ENCODE measurements around the gene CTXND2.
"Not testable (repeated sequence)": the region's sequence is repeated elsewhere in the genome, so short reads cannot be mapped to it uniquely, and the experiment has no call there.

Gene CTXND2

GRCh38 chr1:150842964-150843363, 44.0 kb upstream of the CTXND2 start:
- H3K4me2 ChIP-seq (ENCODE audit: insufficient read depth, low read length, poor library complexity, severe bottlenecking): no peak overlapping the region
- H3K36me3 ChIP-seq (replicated peaks in 1 of 2; ENCODE audit: control insufficient read depth in 2 of 2, insufficient read depth in 2 of 2, low read length in 2 of 2): peaks cover 1 to 20% of the 10 kb centered on the region in 2 donors
- H3K9me3 ChIP-seq (replicated peaks in 1 of 2; ENCODE audit: control insufficient read depth in 2 of 2, insufficient read depth in 1 of 2, low read depth in 1 of 2, low read length in 2 of 2): no peaks in the 10 kb centered on the region
- no peak for DNase-seq (ENCODE audit: low spot score)
- no peaks in the 10 kb centered on the region for H3K27me3 ChIP-seq (ENCODE audit: control insufficient read depth in 3 of 3, insufficient read depth in 3 of 3, low read depth in 1 of 3, low read length in 3 of 3)
- no peak overlapping the region for H3K9ac ChIP-seq (ENCODE audit: low read depth, low read length, poor library complexity)
- no peak overlapping the region for H3K14ac ChIP-seq (ENCODE audit: low read length)
- no peak overlapping the region for H3K4me3 ChIP-seq (ENCODE audit: low read length in 2 of 2)
- WGBS, 2 donors (ENCODE audit: extremely low coverage in 2 of 2, insufficient read length in 2 of 2, insufficient replicate concordance in 1 of 2): no CpG with 5 or more reads among the region's 2 CpGs
- H4K8ac ChIP-seq (ENCODE audit: low read depth, low read length): no peak overlapping the region
- H2AFZ ChIP-seq (ENCODE audit: low read length): no peak overlapping the region
- no peak overlapping the region for H2BK5ac ChIP-seq (ENCODE audit: low read length)
- no peak overlapping the region for H3K23ac ChIP-seq (ENCODE audit: low read depth, low read length, poor library complexity)
- no peak overlapping the region for H2BK15ac ChIP-seq (ENCODE audit: low read length)
- no peak overlapping the region for H3K27ac ChIP-seq (replicated peaks; ENCODE audit: low read length)
- H3K4ac ChIP-seq (ENCODE audit: low read length): no peak overlapping the region
- H2AK5ac ChIP-seq (ENCODE audit: low read depth, low read length): no peak overlapping the region
- H3K79me1 ChIP-seq (ENCODE audit: low read depth, low read length): no peaks in the 10 kb centered on the region
- no peak overlapping the region for H3K18ac ChIP-seq (ENCODE audit: low read length)
- no peak overlapping the region for H2BK120ac ChIP-seq (ENCODE audit: low read depth, low read length)
- no peaks in the 10 kb centered on the region for H3K4me1 ChIP-seq (ENCODE audit: control insufficient read depth in 2 of 2, insufficient read depth in 1 of 2, low read depth in 1 of 2, low read length in 2 of 2)
- no peak overlapping the region for H4K91ac ChIP-seq (ENCODE audit: low read depth, low read length, poor library complexity)
- H2BK12ac ChIP-seq (ENCODE audit: low read length): no peak overlapping the region

GRCh38 chr1:150843474-150843873, 43.5 kb upstream of the CTXND2 start:
- H3K36me3 ChIP-seq (replicated peaks in 1 of 2; ENCODE audit: control insufficient read depth in 2 of 2, insufficient read depth in 2 of 2, low read length in 2 of 2): peaks cover 1 to 18% of the 10 kb centered on the region in 2 donors
- no peaks in the 10 kb centered on the region for H3K9me3 ChIP-seq (replicated peaks in 1 of 2; ENCODE audit: control insufficient read depth in 2 of 2, insufficient read depth in 1 of 2, low read depth in 1 of 2, low read length in 2 of 2)
- H3K27me3 ChIP-seq (ENCODE audit: control insufficient read depth in 3 of 3, insufficient read depth in 3 of 3, low read depth in 1 of 3, low read length in 3 of 3): no peaks in the 10 kb centered on the region
- no peak overlapping the region for H3K23ac ChIP-seq (ENCODE audit: low read depth, low read length, poor library complexity)
- no peak overlapping the region for H3K27ac ChIP-seq (replicated peaks; ENCODE audit: low read length)
- H4K91ac ChIP-seq (ENCODE audit: low read depth, low read length, poor library complexity): no peak overlapping the region
- H3K4me3 ChIP-seq (ENCODE audit: low read length in 2 of 2): no peak overlapping the region
- no peak overlapping the region for H2BK120ac ChIP-seq (ENCODE audit: low read depth, low read length)
- no peaks in the 10 kb centered on the region for H3K79me1 ChIP-seq (ENCODE audit: low read depth, low read length)
- WGBS, 2 donors (ENCODE audit: extremely low coverage in 2 of 2, insufficient read length in 2 of 2, insufficient replicate concordance in 1 of 2): no CpG with 5 or more reads among the region's 2 CpGs
- H2BK12ac ChIP-seq (ENCODE audit: low read length): no peak overlapping the region
- H2BK5ac ChIP-seq (ENCODE audit: low read length): no peak overlapping the region
- H3K9ac ChIP-seq (ENCODE audit: low read depth, low read length, poor library complexity): no peak overlapping the region
- no peak overlapping the region for H2AFZ ChIP-seq (ENCODE audit: low read length)
- no peak overlapping the region for H4K8ac ChIP-seq (ENCODE audit: low read depth, low read length)
- no peak overlapping the region for H3K14ac ChIP-seq (ENCODE audit: low read length)
- no peak overlapping the region for H3K4ac ChIP-seq (ENCODE audit: low read length)
- H2BK15ac ChIP-seq (ENCODE audit: low read length): no peak overlapping the region
- no peak overlapping the region for H3K4me2 ChIP-seq (ENCODE audit: insufficient read depth, low read length, poor library complexity, severe bottlenecking)
- H3K18ac ChIP-seq (ENCODE audit: low read length): no peak overlapping the region
- no peaks in the 10 kb centered on the region for H3K4me1 ChIP-seq (ENCODE audit: control insufficient read depth in 2 of 2, insufficient read depth in 1 of 2, low read depth in 1 of 2, low read length in 2 of 2)
- DNase-seq (ENCODE audit: low spot score): no peak
- no peak overlapping the region for H2AK5ac ChIP-seq (ENCODE audit: low read depth, low read length)

GRCh38 chr1:150846473-150847146, 40.3 kb upstream of the CTXND2 start:
- no peak overlapping the region for H3K23ac ChIP-seq (ENCODE audit: low read depth, low read length, poor library complexity)
- no peak overlapping the region for H3K4me2 ChIP-seq (ENCODE audit: insufficient read depth, low read length, poor library complexity, severe bottlenecking)
- H3K27me3 ChIP-seq (ENCODE audit: control insufficient read depth in 3 of 3, insufficient read depth in 3 of 3, low read depth in 1 of 3, low read length in 3 of 3): no peaks in the 10 kb centered on the region
- H2AFZ ChIP-seq (ENCODE audit: low read length): no peak overlapping the region
- H2BK15ac ChIP-seq (ENCODE audit: low read length): no peak overlapping the region
- H2BK120ac ChIP-seq (ENCODE audit: low read depth, low read length): no peak overlapping the region
- no peak overlapping the region for H4K8ac ChIP-seq (ENCODE audit: low read depth, low read length)
- no peak overlapping the region for H4K91ac ChIP-seq (ENCODE audit: low read depth, low read length, poor library complexity)
- no peaks in the 10 kb centered on the region for H3K9me3 ChIP-seq (replicated peaks in 1 of 2; ENCODE audit: control insufficient read depth in 2 of 2, insufficient read depth in 1 of 2, low read depth in 1 of 2, low read length in 2 of 2)
- H3K36me3 ChIP-seq (replicated peaks in 1 of 2; ENCODE audit: control insufficient read depth in 2 of 2, insufficient read depth in 2 of 2, low read length in 2 of 2): peaks cover 0 to 12% of the 10 kb centered on the region in 2 donors
- no peak overlapping the region for H3K4me3 ChIP-seq (ENCODE audit: low read length in 2 of 2)
- H3K79me1 ChIP-seq (ENCODE audit: low read depth, low read length): no peaks in the 10 kb centered on the region
- H3K9ac ChIP-seq (ENCODE audit: low read depth, low read length, poor library complexity): no peak overlapping the region
- H3K4ac ChIP-seq (ENCODE audit: low read length): no peak overlapping the region
- H2BK5ac ChIP-seq (ENCODE audit: low read length): no peak overlapping the region
- no peak overlapping the region for H3K14ac ChIP-seq (ENCODE audit: low read length)
- DNase-seq (ENCODE audit: low spot score): no peak
- no peaks in the 10 kb centered on the region for H3K4me1 ChIP-seq (ENCODE audit: control insufficient read depth in 2 of 2, insufficient read depth in 1 of 2, low read depth in 1 of 2, low read length in 2 of 2)
- no peak overlapping the region for H3K18ac ChIP-seq (ENCODE audit: low read length)
- no peak overlapping the region for H3K27ac ChIP-seq (replicated peaks; ENCODE audit: low read length)
- no peak overlapping the region for H2AK5ac ChIP-seq (ENCODE audit: low read depth, low read length)
- no CpG with 5 or more reads among the region's 4 CpGs for WGBS, 2 donors (ENCODE audit: extremely low coverage in 2 of 2, insufficient read length in 2 of 2, insufficient replicate concordance in 1 of 2)
- no peak overlapping the region for H2BK12ac ChIP-seq (ENCODE audit: low read length)

- not testable (repeated sequence) for H3K27me3 ChIP-seq (ENCODE audit: control insufficient read depth in 3 of 3, insufficient read depth in 3 of 3, low read depth in 1 of 3, low read length in 3 of 3); H2BK120ac ChIP-seq (ENCODE audit: low read depth, low read length)
- WGBS, 2 donors (ENCODE audit: extremely low coverage in 2 of 2, insufficient read length in 2 of 2, insufficient replicate concordance in 1 of 2): no CpG with 5 or more reads among the region's 49 CpGs
These were observed 36.1 kb upstream of the CTXND2 start for GRCh38 chr1:150850801-150851362.

More at GRCh38 chr1:150850801-150851362, 36.1 kb upstream of the CTXND2 start:
- not testable (repeated sequence) for DNase-seq (ENCODE audit: low spot score); H3K9me3 ChIP-seq (replicated peaks in 1 of 2; ENCODE audit: control insufficient read depth in 2 of 2, insufficient read depth in 1 of 2, low read depth in 1 of 2, low read length in 2 of 2); H4K8ac ChIP-seq (ENCODE audit: low read depth, low read length); H2BK5ac ChIP-seq (ENCODE audit: low read length); H2BK15ac ChIP-seq (ENCODE audit: low read length); H3K14ac ChIP-seq (ENCODE audit: low read length); H3K9ac ChIP-seq (ENCODE audit: low read depth, low read length, poor library complexity); H4K91ac ChIP-seq (ENCODE audit: low read depth, low read length, poor library complexity); H3K4me3 ChIP-seq (ENCODE audit: low read length in 2 of 2); H3K4ac ChIP-seq (ENCODE audit: low read length); H3K27ac ChIP-seq (replicated peaks; ENCODE audit: low read length); H3K4me2 ChIP-seq (ENCODE audit: insufficient read depth, low read length, poor library complexity, severe bottlenecking); H2BK12ac ChIP-seq (ENCODE audit: low read length); H2AK5ac ChIP-seq (ENCODE audit: low read depth, low read length); H3K18ac ChIP-seq (ENCODE audit: low read length); H3K23ac ChIP-seq (ENCODE audit: low read depth, low read length, poor library complexity); H2AFZ ChIP-seq (ENCODE audit: low read length); H3K79me1 ChIP-seq (ENCODE audit: low read depth, low read length); H3K4me1 ChIP-seq (ENCODE audit: control insufficient read depth in 2 of 2, insufficient read depth in 1 of 2, low read depth in 1 of 2, low read length in 2 of 2)
- peaks cover 4 to 33% of the 10 kb centered on the region in 2 donors for H3K36me3 ChIP-seq (replicated peaks in 1 of 2; ENCODE audit: control insufficient read depth in 2 of 2, insufficient read depth in 2 of 2, low read length in 2 of 2)

All from neuronal stem cell (in vitro differentiated cells).